ENCODE results near the gene RABGAP1L.

DNA sequence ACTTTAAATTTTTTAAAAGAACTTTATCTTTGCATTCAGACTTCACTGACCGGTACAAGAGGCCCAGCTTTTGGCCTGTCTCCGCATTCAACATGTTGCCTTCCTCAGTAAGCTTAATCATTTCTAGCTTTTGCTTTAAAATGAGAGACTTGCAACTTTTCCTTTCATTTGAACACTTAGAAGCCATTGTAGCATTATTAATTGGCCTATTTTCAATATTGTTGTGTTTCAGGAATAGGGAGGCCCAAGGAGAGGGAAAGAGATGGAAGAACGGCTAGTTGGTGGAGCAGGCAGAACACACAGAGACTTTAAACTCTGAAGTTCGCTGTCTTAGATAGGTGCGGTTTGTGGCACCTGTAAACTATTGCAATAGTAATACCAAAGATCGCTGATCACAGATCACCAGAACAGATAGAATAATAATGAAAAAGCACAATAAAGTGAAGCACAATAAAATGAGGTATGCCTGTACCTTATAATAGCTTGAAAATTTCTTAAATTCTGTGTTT lies 31.4 kb downstream of the RABGAP1L start:
- TF ChIP-seq, protein P1, sequence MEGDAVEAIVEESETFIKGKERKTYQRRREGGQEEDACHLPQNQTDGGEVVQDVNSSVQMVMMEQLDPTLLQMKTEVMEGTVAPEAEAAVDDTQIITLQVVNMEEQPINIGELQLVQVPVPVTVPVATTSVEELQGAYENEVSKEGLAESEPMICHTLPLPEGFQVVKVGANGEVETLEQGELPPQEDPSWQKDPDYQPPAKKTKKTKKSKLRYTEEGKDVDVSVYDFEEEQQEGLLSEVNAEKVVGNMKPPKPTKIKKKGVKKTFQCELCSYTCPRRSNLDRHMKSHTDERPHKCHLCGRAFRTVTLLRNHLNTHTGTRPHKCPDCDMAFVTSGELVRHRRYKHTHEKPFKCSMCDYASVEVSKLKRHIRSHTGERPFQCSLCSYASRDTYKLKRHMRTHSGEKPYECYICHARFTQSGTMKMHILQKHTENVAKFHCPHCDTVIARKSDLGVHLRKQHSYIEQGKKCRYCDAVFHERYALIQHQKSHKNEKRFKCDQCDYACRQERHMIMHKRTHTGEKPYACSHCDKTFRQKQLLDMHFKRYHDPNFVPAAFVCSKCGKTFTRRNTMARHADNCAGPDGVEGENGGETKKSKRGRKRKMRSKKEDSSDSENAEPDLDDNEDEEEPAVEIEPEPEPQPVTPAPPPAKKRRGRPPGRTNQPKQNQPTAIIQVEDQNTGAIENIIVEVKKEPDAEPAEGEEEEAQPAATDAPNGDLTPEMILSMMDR (IDR thresholded peaks at IDR 0.05) = no peak
- no peak for TF ChIP-seq POLR2A (IDR thresholded peaks at IDR 0.05)

Measured in right lobe of liver (tissue), 4 donors.